T-helper 1 cell (primary cell): ENCODE data around the gene TAGLN2.
A peak's percentile ranks its signal among the peaks of the same experiment; 100 is the strongest.

Source experiments
- DNase-seq, 5 donors: peaks; one replicate each; pipeline ENCODE4 v3.0.0-alpha.2; 2012 to 2020

TAGLN2 gene

DNA sequence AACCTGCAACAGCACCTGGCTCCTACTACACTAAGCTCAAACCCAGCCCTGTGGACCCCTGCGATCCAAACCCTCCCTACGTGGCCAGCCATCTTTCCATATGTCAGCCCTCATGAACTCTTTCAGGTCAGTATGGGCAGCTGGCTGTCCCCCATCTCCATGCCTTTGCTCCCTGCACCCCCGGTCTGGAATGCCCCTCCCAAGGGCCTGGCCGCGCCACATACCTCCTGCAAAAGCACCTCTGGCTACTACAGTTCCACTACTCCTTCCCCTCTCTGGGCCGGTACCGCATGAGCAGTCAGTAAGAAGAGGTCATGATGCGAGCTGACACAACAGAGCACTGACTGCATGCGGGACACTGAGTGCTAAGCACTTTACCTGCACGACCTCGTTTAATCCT is 10.0 kb upstream of the TAGLN2 start:
- DNase-seq = no peak

DNA sequence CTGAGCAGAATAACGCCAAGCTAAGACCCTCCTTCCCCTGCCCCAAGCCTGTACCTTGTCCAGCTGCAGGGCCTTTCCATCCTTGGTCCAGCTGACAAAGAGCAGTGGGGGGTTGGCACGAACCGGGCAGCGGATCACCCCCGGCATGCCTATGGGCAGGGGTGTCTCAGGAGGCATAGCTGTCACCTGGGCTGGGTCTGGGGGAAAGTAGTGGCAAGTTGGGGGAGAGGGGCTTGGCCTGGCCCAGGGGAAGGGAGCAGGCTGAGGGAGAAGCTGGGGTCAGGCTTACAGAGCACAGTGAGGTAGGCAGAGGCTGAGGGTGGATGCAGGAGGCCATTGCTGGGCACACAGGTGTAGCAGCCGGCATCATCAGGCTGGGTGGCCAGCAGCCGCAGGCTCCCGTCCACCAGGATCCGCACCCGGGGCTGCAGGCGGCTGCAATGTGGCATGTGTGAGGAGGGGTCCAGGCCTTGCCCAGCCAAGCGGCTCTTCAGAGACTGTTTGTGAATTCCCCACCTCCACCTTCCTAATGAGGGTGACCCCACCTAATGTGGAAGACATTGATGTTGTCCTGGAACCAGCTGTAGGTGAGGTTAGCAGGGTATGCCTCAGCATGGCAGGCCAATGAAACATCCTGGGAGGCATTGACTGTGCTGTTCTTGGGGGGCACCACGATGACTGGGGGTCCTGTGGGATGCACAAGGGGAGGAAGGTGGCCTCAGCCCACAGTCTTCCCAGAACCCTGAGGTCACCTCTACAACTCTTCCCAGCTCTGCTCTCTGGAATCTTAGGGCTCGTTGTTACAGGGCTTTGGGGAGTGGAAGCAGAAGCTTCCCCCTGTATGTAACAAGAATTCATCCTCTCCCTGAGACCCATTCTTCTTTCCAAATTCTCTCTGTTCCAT is 9.1 kb upstream of the TAGLN2 start:
- no peak for DNase-seq

DNA sequence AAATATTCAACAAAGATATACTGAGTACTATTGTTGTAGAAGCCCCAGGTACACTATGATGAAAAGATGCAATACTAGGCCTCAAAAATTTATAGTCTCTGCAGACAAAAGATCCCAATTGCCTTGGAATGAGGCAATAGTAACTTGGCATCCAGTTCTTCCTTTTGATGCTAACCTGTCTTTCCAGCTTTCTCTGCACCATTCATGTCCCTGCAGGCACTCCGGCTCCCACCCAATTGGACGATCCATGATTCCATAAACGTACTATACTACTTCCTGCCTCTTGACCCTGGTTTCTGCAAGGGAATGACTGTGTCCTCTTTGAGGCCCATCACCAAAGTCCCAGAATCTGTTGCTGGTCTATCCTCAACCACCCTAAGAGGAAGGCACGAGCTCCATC is 8.0 kb upstream of the TAGLN2 start:
- no peak for DNase-seq

DNA sequence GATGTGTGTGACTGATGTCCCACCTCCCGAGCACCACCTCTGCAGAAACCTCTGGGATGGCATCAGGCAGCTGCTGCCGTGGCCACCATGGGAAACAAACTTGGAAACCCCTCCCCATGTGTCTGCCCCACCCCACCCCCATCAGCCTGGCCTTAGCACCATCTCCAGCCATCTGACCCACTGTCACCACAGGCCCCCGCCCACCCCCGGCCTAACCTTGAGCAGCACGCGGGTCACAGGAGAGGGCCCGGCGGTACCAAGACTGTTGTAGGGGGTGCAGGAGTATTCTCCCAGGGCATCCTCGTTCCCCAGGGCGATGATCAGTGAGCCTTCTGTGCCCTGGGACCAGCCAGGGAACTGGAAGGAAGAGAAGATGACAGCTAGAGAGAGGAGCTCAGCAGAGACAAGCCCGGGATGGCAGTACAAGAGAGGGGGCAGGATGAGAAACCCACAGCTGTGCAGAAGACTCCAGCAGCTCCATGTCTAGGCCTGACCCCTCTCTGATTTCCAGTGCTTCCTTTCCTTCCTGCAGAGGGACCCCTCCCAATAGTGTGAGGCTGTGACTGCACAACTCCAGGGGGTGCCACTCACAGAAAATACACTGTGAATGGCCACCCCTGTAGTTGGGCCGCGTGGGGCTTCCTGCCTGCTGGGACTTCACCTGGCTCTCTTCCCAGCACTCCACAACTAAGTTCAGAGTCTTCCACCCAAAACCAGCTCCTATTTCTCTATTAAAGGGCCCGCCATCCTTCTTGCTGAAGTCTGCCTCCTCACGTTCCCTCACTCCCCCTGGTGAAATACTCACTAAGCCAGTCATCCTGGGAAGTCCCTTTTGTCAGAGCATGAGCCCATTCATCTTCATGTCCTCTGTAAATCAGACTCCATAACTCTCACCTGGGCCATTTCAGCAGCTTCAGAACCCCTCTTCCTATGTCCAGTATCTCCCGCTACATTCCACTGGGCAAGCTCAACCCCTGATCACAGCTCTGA is 7.3 kb upstream of the TAGLN2 start:
- DNase-seq = no peak

DNA sequence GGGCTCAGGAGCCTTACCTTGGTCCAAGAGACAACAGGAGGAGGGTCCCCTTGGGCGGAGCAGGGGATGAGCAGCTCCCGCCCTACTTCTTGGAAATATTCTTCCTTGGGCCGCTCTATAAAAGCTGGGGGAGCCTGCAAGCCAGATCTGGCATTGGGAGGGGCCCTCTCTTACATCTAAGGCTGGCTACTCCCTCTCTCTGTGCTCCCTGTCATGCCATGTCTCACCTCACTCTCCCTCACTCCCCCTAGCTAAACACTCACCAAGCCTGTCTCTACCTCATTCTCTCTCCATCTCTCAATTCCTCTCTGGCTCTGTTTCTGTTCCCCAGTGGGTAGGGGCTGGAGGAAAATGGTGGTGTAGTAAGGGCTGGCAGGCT is 6.5 kb upstream of the TAGLN2 start:
- DNase-seq = no peak

DNA sequence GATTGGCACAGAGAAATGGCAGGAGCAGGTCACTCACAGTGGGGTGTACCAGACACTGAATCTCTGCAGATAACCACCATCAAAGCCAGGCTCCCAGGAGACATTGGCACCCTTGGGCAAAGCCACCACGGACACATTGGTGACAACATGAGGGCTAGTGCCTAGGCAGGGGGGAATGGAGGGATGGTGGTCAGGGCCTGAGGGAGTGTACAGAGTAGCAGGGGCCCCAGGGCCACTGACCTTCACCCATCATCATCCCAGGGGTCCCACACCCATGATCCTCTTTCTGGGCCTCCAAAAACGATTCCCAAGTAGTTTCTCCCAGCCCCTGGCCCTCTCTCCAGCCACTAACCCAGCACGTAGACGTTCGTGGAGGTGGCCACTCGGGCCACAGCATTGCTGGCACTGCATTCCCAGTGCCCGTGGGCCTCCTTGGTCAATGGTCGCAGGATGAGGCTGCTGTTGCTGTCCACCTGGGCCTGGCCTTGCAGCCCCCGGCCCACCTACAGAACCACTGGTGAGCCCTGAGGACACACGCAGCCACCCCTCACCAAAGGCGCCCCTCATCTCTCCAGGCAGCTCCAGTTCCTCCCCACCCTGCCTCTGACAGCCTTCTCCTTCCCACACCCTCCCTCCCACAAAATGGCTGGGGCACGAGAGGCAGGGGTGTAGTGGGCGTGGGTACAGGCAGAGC is 5.9 kb upstream of the TAGLN2 start:
- DNase-seq = no peak

DNA sequence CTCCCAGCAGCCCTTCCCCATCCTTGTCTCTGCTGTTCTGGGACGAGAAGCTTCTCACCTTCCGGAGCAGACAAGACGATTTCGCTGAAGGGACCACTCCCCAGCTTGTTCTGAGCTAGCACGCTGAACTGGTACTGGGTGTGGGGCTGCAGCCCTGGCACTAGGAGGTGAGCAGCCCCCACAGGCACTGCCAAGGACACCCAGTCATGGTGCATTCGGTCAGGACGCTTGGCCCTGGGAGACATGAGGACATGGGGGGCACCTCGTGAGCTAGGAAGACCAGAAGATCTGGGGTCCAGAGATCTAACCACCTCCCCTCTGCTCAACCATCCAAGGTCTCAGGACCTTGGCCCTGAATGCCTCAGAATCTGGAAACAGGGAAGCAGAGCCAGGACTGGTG is 5.3 kb upstream of the TAGLN2 start:
- no peak for DNase-seq

DNA sequence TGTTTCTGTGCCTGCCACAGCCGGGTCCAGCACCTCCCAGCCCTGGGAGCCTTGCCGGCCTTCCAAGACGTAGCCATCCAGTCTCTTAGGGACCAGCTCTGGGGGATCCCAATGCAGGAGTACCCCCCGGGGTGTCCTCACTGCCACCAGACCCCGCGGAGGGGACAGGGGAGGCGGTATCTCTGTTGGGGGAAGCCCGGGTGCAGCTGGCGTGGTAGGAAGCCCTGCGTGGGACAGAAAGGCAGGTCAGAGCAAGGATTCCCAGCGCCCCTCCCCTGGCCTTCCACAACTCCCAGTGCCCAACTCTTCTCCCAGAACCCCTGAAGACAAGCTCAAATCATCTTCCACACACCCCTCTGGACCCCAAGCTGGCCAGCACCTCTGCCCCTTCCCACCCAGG is 4.9 kb upstream of the TAGLN2 start:
- no peak for DNase-seq

DNA sequence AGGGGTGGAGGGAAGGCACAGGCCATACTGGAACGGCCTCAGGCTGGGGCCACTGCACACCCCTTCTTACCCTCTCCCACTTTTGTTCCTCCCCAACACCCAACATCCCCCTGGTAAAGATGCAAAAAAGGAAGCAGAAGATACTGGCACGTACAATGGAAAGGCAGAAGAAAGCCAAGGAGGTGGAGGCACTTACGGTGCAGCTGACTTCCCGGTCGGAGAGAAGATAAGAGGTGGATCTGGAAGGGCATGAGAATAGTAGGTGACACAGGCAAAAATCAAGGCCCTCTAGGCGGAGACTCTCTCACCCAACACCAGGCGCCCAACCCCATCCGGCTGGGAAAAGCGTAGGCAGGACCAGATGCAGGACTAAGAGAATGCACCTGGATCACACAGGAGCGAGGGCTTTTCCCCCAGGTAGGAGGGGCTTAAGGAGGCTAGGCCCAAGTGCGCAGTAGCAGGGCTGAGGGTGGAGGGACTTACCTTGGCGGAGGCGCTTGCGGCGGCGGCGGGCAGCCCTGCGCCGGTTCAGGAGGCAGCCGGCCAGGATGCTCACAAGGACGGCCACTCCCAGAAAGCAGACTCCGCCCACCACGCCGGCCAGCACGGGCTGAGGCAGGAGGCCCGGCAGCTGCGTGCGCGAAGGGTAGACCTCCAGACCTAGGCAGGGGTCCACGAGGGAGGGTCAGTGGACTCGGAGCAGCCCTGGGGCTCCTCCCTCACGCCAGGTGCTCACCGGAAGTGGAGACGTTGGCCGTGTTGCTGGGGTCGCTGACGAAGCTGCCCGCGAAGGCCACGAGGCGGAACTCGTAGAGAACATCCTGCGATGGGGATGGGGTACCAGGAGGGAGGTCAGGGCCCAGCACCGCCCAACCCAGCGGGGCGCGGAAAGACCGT is 4.1 kb upstream of the TAGLN2 start:
- DNase-seq = no peak

DNA sequence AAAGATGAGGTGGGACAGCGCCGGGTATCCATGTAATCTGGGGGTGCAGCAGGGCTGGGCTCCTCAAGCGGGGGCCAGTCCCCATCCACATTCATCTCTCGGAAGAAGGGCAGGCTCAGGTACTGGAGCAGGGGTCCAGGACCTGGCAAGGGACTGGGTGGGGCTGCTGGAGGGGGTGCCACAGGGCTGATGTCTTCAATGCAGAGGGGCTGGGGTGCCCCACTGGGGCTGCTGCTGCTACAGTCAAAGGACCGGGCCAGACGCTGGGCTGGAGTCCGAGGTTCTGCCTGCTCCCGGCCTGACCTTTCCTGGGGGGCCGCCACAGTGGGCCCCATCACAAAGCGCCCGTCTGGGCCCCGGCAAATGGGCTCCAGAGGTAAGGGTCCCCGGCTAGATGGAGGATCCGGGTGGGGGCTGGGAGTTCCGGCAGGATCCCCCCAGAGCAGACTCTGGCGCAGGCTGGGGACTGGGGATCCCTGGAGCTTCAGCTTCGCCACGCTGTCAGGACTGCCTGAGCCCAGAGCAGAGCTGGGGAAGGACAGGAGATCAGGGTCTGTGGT is 3.3 kb upstream of the TAGLN2 start:
- DNase-seq = no peak

DNA sequence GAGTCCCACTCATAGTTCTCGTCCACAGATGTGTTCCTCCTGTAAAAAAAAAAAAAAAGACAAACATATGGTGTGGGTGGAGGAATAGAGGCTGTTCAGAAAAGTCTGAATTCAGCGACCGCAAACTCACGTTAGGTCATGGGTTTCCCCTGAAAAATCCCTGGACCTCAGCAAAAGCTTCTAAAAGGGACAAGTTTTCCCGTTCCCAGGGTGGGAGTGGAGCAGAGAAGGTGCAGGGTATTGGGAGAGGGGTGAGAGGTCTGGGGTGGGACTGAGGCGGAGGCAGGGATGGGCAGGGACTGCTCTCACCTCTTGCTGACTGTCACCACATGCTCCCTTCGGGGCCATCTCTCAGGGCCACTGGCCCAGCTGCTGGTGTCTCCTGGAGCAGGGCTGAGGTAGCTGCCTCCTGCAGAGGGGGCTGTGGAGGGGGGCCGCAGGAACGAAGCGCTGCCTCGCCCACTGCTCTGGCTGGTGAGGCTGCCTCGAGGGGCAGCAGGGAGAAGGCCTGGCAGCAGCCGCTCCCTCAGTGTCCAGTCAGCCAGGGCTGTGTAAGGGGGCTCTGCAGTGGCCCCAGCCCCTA is 2.6 kb upstream of the TAGLN2 start:
- no peak for DNase-seq

DNA sequence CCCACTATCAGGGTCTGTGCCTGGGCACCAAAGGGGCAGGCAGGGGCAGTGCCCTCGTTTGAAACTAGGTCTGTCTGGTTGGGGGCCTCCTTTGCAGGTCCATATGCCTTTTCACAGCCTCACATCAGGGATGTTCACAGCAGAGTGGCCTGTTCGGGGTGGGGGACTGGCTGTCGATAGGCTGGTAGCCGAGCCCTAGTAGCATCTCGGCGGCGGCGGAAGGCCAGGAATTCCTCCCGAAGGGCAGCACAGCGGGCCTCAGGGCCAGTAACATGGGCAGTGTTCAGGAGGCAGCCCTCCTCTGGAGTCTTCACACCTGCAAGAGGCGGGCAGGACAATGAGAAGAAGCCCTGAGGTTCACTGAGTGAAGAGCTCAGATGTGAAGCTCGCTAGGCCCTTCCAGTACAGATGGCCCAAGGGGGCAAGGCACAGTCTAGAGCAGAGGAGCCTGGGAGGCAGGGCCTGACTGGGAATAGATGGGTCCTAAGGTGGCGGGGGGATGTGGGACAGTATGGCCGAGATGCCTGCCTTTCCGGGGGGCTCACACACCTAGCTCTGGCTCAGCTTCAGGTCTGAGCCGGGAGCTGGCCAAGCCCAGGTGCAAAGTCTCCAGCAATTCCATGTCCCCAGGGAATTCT is 2.0 kb upstream of the TAGLN2 start:
- DNase-seq = no peak

DNA sequence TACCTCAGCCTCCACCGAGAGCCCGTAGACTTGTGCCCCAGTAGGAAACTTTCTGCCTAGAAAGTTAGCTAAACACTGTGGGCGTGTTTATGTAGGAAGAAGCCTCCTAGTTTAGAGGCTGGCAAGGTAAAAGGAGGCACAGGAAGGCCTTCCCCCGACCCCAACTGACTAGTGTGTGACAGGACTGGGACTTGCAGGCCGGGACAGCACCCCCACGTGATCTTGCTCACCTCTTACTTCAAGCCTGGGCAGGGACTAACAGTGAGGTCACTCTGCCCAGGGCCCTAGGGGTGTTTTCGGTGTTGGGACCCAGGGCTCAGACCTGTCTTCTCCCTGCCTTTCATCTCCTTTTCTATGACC is 392 bp upstream of the TAGLN2 start:
- DNase-seq = no peak

DNA sequence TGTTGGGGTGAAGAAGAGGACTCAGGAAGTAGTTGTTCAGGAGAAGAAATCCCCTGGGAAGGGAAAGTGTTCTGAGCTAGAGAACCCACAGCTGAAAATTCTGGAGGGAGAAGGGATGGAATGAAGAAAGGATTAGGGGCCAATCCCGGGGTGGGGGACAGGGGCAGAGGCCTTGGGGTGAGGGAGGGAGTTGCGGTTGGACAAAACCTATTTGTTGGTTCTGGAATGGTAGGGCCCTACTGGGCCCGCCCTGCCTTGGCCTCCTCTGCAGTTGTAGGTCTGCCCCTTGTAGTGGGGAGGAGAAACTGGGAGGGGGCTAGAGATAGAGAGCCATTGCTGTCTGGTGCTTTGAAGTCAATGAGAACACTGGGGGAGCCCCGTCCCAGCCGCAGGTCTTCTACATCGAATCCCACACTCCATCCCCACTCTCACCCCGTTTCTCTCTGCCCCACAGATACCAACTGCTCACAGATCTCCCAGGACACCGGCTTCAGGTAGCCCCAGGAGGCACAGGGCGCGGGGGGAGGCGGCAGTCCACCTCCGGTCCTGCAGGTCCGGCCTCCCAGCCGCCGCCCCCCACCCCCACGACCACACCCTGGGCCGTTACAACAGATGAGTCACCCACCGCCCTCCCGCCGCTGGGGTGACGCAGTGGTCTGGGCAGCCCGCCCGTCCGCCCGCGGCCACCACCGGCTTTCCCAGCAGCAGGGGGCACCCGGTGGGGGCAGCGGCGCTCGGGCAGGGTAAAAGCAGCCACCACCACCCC is 1.1 kb downstream of the TAGLN2 start:
- DNase-seq = peak; percentile 54 to 72 (median 66)

DNA sequence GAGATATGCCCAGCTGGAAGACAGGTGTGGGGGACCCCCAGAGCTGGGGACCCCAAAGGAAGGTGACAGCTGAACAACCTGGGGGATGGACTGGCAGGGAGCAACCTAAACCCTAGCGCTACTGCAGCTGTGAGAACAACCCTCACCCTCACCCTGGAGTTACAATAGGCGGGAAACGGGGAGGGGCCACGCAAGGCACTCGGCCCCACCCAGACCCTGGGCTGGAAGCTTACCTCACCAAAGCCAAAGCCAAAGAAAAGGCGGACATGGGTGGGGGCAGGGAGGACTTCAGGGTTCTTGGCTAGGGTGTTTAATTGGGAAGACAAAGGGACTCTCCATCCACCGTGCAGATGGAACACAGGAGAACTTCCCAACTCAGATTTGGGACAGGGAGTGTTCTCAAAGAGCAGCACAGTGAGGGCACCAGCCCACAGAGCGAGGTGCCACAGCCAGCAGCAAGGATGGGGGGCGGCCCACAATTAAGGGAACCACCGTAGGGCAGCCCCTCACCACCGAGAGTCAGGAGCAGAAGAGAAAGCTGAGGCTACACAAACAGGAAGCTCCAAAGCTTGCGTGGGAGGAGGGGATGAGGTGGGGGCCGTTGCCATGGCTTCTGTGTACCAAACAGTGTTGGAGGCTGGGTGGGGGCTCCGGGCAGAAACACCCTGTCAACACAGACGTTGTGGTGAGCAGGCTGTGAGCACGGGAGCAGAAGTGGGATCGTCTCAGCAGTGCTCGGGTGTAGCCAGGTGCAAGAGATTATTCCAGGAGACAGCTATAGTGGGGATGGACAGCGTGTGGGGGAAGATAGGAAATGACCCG is 1.9 kb downstream of the TAGLN2 start:
- DNase-seq = peak; percentile 81 to 93 (median 88)

DNA sequence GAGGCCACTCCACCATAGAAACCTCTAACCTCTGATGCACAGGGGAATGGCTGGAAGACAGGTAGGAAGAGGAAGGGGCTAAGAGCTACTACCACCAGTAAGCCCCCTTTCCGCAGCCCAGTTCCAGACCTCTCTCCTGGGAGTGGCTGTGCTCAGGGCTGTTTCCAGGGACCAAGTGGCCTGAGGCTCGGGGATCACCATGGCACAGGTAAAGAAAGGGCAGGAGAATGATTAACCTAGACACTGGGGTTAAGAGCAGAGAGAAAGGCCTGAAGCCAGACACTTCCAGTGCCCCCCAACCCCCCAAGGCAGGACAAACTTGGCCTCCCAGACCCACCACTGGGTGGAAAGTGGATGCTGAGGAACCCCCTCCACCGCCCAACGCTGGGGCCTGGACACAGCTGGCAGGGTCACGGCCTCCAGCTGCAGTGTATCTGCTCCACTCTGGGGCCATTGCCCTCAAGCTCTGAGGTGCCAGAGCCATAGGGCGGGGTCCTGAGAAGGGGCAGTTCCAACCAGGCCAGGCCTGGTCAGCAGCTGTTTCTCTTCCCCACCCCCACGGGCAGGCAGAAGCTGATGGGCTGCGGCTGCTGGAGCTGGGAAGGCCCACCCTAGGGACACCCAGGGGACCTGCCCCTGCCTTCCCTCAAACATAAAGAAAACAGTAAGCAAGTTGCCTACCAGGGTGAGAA is 2.6 kb downstream of the TAGLN2 start:
- DNase-seq = no peak

DNA sequence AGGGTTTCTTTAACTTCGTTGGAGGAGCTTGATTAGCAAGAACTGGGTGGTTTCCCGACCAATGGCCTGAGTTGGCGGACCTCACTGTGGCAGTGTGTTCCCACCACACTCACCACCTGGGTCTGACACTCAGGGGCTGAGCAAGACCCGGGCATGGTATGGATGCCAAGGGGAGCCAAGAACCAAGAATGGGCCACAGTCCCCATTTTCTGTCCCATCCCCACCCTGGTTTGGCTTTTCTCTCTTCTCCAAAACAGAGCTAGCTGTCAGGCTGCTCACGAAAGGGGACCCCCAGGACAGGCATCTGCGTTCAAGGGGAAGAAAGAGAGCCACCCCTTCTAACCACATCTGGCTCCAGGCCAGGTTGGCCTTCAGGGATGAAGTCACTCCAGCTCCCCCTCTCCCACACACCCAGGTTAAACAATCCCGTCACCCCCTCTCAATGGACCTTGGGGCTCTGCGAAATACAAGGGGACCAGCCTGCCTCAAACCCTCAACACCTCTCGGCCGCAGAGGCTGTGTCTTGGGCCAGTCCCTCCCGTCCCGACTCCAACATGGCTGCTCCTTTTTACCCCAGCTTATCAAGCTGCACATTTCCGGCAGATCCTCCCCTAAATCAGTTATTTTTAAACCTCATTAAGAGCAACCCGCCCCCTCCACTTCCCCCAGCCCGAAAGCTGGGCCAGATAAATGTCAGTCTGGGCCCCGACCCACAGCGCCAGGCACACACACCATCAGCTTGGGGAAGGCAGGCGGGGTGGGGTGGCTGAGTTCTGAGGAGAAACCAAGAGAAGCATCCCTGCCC is 3.4 kb downstream of the TAGLN2 start:
- DNase-seq = no peak

DNA sequence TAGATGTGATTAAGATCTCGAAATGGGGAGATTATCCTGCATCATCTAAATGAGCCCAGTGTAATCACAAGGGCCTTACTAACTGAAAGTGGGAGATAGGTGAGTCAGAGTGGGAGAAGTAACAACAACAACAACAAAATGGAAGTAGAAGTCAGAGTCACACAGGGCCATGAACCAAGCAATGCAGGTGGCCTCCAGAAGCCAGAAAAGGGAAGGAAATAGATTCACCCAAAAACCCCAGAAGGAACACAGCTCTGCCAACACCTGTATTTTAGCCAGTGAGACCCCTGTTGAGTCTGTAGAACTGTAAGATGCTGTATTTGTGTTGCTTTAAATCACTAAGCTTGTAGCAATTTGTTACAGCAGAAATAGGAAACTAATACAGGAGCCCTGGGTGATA is 4.1 kb downstream of the TAGLN2 start:
- peak in 1 of 5 donors; percentile 65 for DNase-seq
